ENCODE measurements around the gene GSTM1.
A peak's percentile ranks its signal among the peaks of the same experiment; 100 is the strongest.
"Not testable (repeated sequence)": the region's sequence is repeated elsewhere in the genome, so short reads cannot be mapped to it uniquely, and the experiment has no call there.

Gene GSTM1

GRCh38 chr1:109660691-109661026, 27.0 kb upstream of the GSTM1 start:
- not testable (repeated sequence) for DNase-seq

- DNase-seq: no peak
These were observed 26.2 kb upstream of the GSTM1 start for GRCh38 chr1:109661391-109661790.

- no peak for DNase-seq
These were observed 22.9 kb upstream of the GSTM1 start for GRCh38 chr1:109664671-109665070.

GRCh38 chr1:109667452-109668122, 20.0 kb upstream of the GSTM1 start, which contains the start of gene GSTM2:
Gene GSTM2, plus strand, starts transcription at chr1:109668057. Its CDS starts 59 bp downstream, at chr1:109668116.
- DNase-seq: peak; percentile 58

GRCh38 chr1:109668123-109668775, 19.4 kb upstream of the GSTM1 start:
- no peak for DNase-seq

GRCh38 chr1:109669246-109669948, 18.2 kb upstream of the GSTM1 start:
- no peak for DNase-seq

- not testable (repeated sequence) for DNase-seq
These were observed 17.7 kb upstream of the GSTM1 start for GRCh38 chr1:109669949-109670302.

- no peak for DNase-seq
These were observed 16.6 kb upstream of the GSTM1 start for GRCh38 chr1:109671067-109671466.

GRCh38 chr1:109673861-109674260, 13.8 kb upstream of the GSTM1 start:
- not testable (repeated sequence) for DNase-seq

- DNase-seq: not testable (repeated sequence)
These were observed 10.8 kb upstream of the GSTM1 start for GRCh38 chr1:109676683-109677381.

- no peak for DNase-seq
These were observed 10.2 kb upstream of the GSTM1 start for GRCh38 chr1:109677459-109677858.

- DNase-seq: not testable (repeated sequence)
These were observed 9.0 kb upstream of the GSTM1 start for GRCh38 chr1:109678637-109679036.

- not testable (repeated sequence) for DNase-seq
These were observed 2.8 kb upstream of the GSTM1 start for GRCh38 chr1:109684777-109685176.

GRCh38 chr1:109685399-109685798, 2.2 kb upstream of the GSTM1 start:
- not testable (repeated sequence) for DNase-seq

GRCh38 chr1:109685890-109686289, 1.7 kb upstream of the GSTM1 start:
- DNase-seq: not testable (repeated sequence)

GRCh38 chr1:109687109-109687508, 508 bp upstream of the GSTM1 start:
- DNase-seq: not testable (repeated sequence)

GRCh38 chr1:109689844-109690405, 2.3 kb downstream of the GSTM1 start:
- DNase-seq: no peak

- no peak for DNase-seq
These were observed 4.1 kb downstream of the GSTM1 start for GRCh38 chr1:109691759-109692158.

- not testable (repeated sequence) for DNase-seq
These were observed 6.8 kb downstream of the GSTM1 start for GRCh38 chr1:109694400-109694799.

- not testable (repeated sequence) for DNase-seq
These were observed 7.5 kb downstream of the GSTM1 start for GRCh38 chr1:109695138-109695537.

- no peak for DNase-seq
These were observed 9.4 kb downstream of the GSTM1 start for GRCh38 chr1:109697066-109697465.

- DNase-seq: not testable (repeated sequence)
These were observed 10.2 kb downstream of the GSTM1 start for GRCh38 chr1:109697861-109698260.

- not testable (repeated sequence) for DNase-seq
These were observed 15.3 kb downstream of the GSTM1 start for GRCh38 chr1:109702940-109703339.
